HG02973 (cell line): ENCODE results near the gene CCDC40.

Experiments
- ATAC-seq: cut with Tn5 transposase; IDR thresholded peaks from one replicate; pipeline ENCODE4 v1.9.1; 2021; ENCODE audit warnings: moderate library complexity; ENCODE audit not compliant: unreplicated experiment

The CCDC40 gene

DNA sequence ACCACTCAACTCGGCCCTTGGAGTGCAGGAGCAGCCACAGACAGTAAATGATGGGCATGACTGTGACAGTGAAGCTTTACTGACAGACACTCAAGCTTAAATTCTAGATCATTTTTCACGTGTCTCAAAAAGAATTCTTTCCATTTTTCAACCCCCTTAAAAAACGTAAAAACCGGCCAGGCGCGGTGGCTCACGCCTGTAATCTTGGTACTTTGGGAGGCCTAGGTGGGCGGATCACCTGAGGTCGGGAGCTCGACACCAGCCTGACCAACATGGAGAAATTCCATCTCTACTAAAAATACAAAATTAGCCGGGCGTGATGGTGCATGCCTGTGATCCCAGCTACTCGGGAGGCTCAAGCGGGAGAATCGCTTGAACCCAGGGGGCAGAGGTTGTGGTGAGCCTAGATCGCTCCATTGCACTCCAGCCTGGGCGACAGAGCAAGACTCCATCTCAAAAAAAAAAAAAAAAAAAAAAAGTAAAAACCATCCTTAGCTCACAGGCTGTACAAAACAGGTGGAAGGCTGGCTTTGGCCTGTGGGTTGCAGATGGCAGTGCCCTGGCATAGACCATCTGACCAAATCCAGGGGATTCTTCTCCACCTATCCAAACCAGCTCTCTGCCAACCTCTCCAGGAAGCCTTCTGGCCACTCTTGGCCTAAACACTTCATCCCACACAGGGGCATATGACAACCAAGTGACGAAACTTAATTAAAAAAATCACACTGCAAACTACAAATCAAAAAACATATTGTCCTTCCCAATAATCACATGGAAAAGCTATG is 19.0 kb upstream of the CCDC40 start:
- no peak for ATAC-seq

DNA sequence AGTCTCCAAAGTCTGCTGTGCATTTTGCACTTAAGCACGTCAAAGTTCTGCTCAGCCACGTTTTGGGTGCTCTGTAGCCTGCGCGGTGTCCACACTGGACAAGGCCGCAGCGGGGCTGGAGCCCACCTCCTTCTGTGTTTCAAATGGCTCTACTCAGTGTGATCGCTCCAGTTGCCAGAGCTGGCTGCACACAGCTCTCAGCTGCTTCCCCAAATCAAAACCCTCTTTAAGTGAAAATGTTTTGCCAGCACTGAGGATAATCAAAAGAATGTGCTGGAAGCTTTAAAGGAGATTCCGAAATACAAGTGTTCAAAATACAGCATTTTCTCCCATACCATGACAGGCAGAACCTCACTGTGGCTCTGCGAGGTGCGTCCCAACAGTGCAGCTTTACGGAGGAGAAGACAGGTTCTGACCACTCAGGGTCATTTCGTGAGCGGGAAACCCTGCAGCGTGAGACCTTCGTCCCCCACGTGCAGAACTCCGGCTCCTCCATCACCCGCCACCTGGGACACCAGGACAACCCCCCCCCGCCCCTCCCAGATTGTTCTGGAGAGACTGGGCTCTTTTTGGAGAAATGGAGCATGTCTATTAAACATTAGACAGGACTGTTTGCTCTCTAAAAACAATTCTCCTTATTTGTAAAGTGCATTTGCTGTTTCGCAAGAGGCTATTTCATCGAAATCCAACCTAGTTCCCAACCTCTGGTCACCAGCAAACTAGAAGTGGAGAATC is 17.4 kb upstream of the CCDC40 start:
- ATAC-seq: no peak

DNA sequence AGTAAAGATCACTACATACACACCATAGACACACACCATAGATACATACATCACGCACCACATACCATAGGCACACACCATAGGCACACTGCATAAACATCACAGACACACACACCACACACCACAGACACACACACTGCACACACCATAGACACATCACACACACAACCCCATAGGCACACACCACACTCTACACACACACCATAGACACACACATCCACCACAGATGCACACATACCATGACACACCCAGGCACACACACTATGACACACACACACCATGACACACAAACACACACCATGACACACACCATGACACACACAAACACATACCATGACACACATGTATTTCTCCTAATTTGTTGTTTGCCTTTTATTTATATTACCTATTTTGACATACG is 14.8 kb upstream of the CCDC40 start:
- no peak for ATAC-seq

DNA sequence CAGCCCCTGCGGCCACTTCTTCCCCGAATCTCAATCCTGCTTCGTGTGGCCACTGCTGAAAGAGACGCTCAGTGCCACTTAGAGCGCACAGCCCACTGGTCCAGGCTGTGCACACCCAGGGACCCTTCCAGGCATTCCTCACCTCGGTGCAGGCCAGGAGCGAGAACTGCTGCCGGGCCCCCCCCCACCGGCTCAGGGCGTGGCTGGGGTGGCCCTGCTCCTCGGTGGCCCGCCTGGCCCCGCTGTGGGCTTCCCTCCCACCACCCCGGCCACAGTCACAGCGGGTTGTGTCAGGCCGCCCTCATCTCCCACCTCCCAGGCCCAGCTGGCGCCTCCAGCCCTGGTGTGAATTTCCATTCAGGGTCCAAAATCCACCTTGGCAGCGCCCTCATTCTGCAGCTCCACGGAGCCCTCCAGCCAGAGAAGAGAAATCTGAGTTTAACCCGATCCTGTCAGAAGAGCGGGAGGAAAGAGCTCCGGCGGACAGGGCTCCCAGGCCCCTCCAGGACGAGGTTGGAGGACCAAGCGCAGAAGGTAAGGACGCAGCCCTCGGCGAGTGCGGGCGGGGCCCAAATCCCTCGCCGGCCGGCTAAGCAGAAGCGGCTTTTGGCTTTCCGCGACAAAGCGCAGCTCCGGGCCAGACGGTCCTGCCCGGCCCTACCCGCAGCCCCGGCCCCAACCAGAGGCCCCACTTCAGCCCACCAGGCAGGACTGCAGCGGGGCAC is 12.8 kb upstream of the CCDC40 start:
- ATAC-seq: no peak

DNA sequence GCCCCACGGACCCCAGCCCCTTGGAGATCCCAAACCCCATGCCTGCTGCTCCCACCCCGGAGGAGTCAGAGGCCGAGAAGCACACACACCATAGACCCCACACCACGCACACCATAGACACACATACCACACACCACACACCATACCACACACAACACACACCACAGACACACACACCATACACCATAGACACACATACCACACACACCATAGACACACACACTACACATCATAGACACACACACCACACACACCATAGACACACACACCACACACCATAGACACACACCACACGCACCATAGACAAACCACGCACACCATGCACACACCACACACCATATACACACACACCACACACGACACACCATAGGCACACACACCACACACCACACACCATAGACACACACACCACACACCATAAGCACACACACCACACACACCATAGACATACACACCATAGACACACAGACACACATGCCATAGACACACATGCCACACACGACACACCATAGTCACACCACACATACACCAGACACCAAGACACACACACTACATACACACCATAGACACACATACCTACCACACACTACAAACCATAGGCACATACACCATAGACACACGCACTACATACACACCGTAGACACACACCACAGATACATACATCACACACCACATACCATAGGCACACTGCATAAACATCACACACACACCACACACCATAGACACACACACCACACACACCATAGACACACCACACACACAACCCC is 12.1 kb upstream of the CCDC40 start:
- no peak for ATAC-seq

DNA sequence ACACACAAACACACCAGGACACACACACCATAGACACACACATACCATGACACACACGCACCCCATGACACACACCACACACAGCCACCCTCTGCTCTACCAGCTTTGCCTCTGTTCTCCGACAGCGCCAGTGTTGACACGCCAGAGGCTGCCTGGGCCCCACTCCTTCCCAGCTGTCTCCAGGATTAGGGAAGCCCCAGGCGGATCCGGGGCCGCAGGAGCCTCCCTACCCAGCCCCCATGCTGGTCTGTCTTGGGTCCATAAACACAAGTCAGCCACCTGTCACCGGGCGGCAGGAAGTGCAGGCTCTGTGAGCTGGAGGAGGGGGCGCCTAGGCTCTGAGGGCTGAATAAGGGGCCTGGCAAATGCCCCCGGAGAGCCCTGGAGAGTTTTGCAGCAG is 11.3 kb upstream of the CCDC40 start:
- ATAC-seq: no peak

DNA sequence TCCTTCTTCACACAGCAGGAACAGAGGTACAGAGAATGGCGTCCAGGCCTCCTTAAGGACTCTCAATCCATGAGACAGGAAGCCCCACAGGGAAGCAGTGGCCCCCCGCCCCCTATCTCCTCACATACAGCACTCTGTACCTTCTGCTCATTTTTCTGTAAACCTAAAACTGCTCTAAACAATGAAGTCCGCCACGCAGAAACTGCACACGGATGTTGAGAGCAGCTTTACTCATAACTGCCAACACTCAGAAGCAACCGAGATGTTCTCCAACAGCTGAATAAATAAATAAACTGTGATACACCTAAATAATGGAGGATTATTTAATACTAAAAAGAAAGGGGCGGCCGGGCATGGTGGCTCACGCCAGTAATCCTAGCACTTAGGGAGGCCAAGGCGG is 10.6 kb upstream of the CCDC40 start:
- ATAC-seq: no peak

DNA sequence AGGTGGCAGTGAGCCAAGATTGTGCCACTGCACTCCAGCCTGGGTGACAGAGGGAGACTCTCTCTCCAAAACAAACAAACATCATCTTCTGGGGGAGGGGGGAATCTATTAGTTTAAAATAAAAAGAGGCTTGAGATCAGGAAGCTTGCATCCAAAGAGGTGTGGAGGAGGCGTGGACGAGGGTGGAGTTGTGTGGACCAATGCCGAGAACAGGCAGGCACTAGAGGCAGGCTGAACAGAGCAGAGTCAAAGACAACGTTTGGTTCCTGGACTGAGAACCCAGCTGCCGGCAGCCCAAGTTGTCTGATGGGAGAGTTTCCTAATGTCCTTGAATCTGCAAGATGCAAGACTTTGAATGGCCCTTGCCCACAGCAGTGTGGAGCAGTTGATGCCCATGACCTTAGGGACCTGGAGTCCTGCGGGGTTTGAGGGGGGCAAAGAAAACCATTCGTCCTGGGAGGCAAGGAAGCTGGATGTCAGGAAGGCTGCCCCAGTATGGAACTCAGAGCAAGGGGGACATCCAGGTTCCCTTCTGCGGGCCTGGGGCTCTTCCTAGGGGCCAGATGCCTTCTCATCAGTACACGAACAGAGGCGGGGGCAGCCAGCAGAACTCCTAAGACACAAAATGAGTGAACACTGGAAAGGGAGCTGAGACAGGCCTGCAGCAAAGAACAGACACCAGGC is 9.9 kb upstream of the CCDC40 start:
- no peak for ATAC-seq

DNA sequence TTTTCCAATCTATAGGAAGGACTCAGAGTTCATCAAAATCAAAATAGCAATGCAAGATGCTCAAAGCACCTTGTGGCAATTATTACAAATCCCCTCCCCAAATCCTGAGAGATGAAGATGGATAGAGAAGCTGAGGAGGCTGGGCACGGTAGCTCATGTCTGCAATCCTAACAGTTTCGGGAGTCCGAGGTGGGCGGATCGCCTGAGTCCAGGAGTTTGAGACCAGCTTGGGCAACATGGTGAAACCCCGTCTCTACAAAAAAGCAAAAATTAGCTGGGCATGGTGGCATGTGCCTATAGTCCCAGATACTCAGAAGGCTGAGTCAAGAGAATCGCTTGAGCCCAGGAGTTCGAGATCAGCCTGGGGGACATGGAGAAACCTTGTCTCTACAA is 9.4 kb upstream of the CCDC40 start:
- no peak for ATAC-seq

DNA sequence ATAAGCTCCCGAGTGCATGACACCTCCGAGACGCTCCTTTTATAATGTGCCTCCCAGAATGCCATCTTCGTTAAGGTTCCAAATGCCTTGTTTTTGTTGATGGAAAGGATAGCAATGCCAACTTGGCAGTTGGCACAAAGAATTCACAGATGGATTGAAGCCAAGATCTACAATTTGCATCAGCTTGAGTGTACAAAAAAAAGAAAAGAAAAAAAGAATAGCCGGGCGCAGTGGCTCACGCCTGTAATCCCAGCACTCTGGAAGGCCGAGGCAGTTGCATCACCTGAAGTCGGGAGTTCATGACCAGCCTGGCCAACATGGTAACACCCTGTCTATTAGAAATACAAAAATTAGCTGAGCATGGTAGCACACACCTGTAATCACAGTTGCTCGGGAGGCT is 8.4 kb upstream of the CCDC40 start:
- no peak for ATAC-seq

DNA sequence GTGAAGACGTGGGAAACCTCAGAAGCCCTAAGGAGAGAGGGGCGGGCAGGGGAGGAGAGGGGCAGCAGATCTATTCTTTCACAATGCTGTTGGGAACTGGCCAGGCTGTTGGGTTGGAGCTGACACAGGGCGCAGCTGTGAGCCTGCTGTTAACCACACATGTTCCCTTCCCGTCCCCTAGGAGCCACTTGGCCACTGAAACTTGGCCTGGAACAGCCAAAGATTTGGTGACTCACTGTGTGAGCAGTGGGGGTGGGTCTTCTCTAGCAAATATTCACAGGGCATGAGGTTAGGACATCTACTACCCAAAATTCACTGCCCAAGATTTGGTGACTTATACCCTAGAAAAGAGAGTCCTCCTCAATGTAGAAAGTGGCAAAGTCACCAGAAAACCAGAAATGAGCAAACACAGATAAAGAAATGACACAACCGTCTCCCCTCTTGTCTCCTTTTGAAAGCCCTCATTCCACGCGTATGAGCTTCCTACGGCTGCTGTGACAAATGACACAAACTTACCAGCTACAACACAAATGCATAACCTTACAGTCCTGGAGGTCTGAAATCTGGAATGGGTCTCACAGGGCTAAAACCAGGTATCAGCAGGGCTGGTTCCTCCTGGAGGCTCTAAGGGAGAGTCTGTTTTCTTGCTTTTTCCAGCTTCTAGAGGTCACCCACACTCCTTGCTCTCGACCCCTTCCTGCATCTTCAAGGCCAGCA is 7.0 kb upstream of the CCDC40 start:
- ATAC-seq: no peak

DNA sequence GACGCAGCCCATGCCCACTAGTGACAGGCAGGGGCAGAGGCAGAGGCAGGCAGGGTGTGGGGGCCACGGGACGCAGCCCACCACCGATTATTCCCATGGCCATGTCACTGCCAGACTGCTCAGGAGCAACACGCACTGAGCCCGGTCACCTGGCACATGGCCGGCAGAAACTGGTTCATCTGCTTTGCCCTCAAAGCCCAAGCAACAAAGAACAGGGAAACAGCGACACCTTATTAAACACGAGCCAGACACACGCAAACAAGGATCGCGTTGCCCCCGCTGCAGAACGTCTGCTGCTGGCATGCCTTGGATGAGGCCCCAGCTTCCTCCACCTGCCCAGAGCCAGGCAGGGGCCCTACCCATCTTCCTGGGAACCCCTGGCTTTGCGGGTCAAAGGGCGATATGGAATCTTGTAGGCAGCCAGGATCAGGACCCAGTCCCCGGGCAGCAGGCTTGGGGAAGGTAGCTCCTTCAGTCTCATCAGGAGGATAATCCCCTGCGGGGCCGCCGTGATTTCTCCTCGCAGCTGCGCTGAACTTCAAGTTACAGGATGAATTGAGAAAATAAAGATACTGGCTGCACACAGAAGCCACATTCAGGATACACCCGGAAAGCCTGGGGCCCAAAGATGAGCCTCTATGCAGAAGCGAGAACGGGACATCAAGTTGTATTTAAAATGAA is 5.6 kb upstream of the CCDC40 start:
- no peak for ATAC-seq

DNA sequence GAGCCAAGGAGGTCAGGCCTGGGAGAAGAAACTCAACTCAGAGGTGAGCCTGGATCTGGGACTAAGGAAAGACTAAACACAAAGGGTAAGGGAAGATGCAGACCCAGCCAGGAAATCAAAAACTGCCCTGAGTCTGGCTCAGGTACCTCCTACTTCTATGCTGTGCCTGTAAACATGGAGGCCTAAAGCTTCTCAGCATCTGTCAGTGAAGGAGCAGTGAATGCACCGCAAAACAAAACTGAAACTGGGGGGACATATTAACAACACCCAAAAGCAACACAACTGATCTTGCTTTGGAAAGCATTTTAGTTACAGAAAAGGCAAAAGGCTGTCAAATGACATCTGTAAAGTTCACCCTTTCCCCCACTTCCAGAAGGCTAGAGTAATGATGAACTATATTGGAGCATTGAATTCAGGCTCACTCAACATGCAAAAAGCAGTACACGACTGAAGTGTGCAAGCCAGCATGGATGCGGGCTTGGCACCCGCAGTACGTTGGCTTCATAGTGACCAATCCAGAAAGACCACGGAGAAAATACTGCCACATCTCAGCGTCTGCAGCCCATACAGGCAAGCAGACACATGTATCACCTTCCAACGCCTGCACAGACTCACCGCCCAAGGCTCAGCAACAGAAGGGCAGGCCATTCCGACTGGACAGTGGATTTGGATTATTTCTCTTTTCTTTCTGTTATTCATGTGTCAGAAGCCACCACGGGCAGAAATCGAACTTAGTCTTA is 4.6 kb upstream of the CCDC40 start:
- ATAC-seq: no peak

DNA sequence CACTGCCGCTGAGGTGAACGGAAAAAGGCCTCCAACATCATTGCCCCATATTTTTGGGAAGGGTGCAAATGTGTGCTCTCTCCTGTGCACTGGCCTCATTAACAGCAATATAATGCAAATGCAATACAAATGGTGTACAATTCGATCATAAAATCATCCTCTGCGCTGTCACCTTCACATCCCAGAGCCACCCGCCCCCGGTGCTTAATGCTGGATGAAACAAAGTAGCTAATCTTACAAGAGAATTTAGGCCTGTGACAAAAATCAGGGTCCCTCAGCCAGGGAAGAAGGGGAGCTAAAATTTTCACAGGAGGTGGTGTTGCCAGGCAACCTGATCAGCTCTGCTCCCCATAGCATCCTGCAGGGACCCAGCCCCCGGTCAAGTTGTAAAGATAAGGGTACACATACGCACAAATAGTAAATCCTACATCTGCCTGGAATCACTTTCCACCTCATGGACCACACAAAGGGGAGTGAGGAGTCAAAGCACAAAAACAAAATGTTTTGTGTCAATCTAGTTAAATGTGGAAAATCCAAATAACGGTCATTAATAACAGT is 3.7 kb upstream of the CCDC40 start:
- no peak for ATAC-seq

DNA sequence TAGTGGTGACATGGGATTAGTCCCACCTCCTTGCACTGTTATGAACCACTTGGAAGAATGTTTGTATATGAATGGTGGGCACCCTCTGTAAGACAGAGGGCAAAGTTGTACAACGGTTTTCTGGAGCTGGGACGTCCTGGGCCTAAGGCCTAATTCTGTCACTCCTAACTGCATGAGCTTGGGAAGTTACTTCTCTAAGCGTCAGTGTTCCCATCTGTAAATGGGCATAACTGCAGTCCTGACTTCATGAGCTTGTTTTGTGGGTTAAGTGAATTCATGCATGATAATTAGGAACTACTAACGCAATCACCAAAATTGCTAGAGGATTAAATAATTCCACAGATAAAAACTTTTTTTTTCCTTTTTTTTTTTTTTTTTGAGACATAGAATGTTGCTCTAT is 2.6 kb upstream of the CCDC40 start:
- ATAC-seq: no peak

DNA sequence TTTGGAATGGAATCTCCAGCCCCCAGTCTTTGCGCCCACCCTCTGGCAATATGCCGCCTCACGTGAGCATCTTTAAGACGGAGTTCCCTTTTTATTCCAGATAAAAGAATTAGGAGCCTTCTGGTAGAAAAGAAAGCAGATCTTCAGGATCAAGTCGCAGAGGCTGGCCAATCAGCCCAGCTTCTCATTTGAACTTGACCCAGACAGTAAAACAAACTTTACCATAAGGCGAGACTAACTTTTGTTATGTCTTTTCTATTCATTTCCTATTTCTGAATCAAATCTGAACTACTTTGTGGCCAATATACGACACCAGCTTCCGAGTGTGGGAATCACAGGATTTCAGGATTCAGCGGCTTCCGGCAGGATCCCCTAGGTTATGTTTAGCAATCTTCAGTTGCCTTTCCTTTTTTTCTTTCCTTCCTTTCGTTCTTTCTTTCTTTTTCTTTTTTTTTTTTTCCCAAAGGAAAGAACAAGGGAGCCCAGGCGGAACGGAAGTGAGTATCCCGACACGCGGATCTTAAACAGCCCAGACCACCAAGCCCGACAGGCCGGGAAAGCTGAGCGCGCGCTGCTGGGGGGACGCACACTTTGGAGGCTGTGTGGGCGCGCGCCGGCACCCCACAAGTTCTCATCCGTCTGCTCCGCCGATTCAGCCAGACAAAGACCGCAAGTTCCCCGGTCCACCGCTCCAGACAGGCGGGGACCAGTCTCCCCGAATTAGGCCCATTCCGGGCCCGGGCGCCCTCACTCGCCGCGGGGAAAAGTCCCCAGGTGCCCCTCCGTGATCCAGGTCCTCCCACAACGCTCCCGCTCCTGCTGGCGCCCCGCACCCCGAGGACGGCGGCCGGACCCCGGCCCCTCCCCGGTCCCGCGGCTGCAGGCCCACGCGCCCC is 1.4 kb upstream of the CCDC40 start:
- no peak for ATAC-seq

DNA sequence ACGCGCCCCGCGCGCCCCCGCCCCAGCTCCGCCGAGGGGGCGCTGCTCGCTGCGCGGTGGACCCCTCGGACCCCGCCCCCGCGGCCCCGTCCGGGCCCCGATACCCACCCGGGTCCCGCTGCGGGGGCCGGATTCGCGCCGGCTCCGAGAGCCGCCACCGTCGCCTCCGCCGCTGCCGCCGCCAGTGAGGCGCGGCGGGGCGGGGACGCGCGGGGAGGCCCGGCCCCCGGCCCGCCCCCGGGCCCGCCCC is 830 bp upstream of the CCDC40 start, which contains the start of gene TBC1D16:
TSS of gene TBC1D16 (minus strand) at position 186 of the 250 bp plus-strand sequence. CDS start 22,325 bp downstream, outside the sequence.
- ATAC-seq: no peak
